GM06990 (cell line): ENCODE measurements around the gene RAPGEF4.

Source experiments
- DNase-seq: peaks from one replicate; pipeline ENCODE4 v3.0.0-alpha.2; 2011; ENCODE audit not compliant: insufficient read length; ENCODE audit errors: extremely low read depth
- H3K27me3 ChIP-seq: replicated peaks from 2 replicates; pipeline ENCODE4 v1.6.0; 2011; ENCODE audit warnings: low read length; ENCODE audit not compliant: control insufficient read depth, insufficient read depth
- H3K36me3 ChIP-seq: 2 replicates; pipeline ENCODE4 v1.5.1; 2011; ENCODE audit warnings: low read length; ENCODE audit not compliant: control insufficient read depth, insufficient read depth
- H3K4me3 ChIP-seq: replicated peaks from 2 replicates; pipeline ENCODE4 v1.5.1; 2011; ENCODE audit warnings: low read depth, mild to moderate bottlenecking, control low read depth, low read length
- CTCF ChIP-seq: IDR thresholded peaks from 2 replicates; pipeline ENCODE4 v1.5.1; 2011; ENCODE audit warnings: low read length, control low read depth, mild to moderate bottlenecking, inconsistent platforms; ENCODE audit not compliant: insufficient read depth, poor library complexity, severe bottlenecking

RAPGEF4 gene

GRCh38 chr2:172842511-172843265 is 107.0 kb downstream of the RAPGEF4 start:
- DNase-seq: no peak
- H3K4me3 ChIP-seq: no peak overlapping the region
- no peaks in the 10 kb centered on the region for H3K36me3 ChIP-seq
- TF ChIP-seq CTCF: no peak
- H3K27me3 ChIP-seq: no peaks in the 10 kb centered on the region

GRCh38 chr2:172843266-172843582 is 107.6 kb downstream of the RAPGEF4 start:
- TF ChIP-seq CTCF: no peak
- Histone ChIP-seq H3K36me3 (no peaks in the 10 kb centered on the region), H3K4me3 (no peak overlapping the region), H3K27me3 (no peaks in the 10 kb centered on the region)
- DNase-seq: no peak

- Histone ChIP-seq H3K4me3 (no peak overlapping the region), H3K36me3 (no peaks in the 10 kb centered on the region), H3K27me3 (no peaks in the 10 kb centered on the region)
- DNase-seq: no peak
- TF ChIP-seq CTCF: no peak
These were observed 108.5 kb downstream of the RAPGEF4 start for GRCh38 chr2:172843902-172844715.

- DNase-seq: no peak
- Histone ChIP-seq H3K27me3 (no peaks in the 10 kb centered on the region), H3K4me3 (no peak overlapping the region), H3K36me3 (no peaks in the 10 kb centered on the region)
- no peak for TF ChIP-seq CTCF
These were observed 109.5 kb downstream of the RAPGEF4 start for GRCh38 chr2:172845028-172845630.

- Histone ChIP-seq H3K36me3 (no peaks in the 10 kb centered on the region), H3K4me3 (no peak overlapping the region), H3K27me3 (no peaks in the 10 kb centered on the region)
- no peak for DNase-seq
- TF ChIP-seq CTCF: no peak
These were observed 110.9 kb downstream of the RAPGEF4 start for GRCh38 chr2:172846551-172846950.
